ENCODE results near the gene ANKRD22.

The ANKRD22 gene

DNA sequence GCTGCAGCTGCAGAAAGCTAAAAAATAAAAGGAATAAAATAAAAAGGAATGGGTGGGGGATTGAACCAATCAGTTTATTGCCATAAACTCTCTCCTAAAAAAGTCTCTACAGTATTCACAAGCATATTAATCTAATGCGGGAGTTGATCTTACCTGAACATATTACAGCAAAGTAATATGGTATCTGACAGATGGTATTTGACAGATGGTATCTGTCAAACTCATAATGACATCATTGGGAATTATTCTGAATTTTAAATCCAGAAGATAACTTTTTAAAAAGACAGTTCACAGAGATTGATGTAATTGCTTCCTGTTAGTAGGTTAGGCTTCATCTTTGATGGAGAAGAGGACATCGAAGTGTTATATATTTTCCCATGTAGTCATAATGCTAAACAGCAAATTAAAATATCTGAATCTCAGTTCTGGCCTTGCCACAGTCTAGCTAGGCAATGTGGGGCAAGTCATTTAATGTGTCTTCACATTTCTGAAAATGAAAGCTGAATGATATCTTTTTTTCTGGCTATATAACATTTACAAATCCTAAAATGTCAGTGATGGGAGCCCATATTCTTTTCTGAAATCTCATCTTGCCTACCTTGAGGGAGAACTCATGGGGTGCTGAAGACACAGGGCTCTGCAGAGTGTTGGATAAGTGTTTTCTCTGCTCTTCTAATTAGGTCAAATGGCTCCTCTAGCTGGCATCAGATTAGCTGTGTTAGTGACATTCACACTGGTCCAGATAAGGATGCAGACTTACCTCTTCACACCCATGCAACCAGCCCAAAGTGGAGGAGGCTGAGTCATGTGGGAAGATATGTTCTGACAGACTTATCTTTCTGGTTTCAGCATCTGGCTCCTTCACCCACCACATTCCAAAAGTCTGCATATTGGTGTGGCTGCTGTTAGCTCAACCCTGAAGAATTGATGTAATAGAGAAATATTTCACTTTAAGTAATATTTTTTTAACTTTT, 51.2 kb downstream of the ANKRD22 start:
- peak; percentile 12 for DNase-seq (ENCODE audit: low spot score)

DNA sequence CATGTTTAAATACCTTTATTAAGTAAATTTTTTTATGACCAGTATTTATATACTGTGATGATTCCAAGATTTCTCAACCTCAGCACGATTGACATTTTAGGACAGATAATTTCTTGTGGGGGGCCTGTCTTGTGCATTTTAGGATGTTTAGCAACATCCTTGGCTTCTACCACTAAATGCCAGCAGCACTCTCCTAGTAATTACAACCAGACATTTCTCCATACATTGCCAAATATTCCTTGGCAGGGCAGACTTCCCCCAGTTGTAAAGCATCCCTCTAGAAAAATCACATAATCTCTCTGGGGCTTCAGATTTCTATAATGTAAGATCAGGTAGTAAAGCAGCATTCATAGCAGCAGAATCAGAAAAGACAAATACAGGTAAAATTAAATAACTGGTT, 56.9 kb downstream of the ANKRD22 start:
- no peak for DNase-seq (ENCODE audit: low spot score)

DNA sequence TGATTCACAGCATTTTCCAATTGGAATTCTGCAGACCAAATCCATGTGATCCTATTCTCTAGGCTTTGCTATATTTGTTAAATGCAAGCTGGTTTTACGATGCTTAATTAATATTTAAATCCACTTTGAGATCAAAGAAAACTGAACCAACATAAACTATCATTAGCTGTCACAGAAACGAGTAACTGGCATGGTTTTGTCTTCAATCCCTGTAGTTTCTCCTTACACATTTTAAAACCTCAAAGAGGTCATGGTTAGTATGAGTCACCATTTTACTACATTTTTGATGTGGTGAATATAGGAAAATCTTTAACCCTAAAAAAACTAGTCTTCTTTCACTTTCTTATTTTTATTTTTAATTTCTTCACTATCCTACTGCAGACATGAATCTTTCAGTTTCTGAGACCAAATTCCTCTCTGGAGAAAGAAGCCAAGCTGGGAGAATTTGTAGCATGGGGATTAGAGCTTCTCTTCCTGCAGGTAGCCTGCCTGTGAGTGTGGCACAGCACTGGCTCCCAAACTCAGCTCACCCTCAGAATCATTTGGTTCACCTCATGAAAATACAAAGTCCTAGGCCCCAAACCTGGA, 57.8 kb downstream of the ANKRD22 start:
- no peak for DNase-seq (ENCODE audit: low spot score)

DNA sequence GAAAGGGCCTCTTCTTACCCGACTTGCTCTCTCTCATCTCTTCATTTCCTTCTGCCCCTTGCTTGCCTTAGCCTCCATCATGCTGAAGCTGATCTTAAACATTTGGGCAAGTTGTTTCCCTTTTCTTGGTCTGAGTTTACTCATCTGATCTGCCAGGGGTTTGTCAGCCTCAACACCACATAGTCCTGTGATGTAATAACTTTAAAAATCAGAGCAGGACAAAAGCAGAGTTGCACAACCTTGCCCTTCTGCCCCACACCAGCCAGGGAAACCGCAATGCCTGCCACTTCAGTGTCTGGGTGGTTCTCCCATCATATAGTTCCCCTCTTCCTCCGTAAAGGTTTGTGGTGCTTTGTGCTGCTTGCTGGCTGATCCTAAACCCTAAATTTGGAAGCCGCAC, 59.0 kb downstream of the ANKRD22 start:
- DNase-seq (ENCODE audit: low spot score) = no peak

DNA sequence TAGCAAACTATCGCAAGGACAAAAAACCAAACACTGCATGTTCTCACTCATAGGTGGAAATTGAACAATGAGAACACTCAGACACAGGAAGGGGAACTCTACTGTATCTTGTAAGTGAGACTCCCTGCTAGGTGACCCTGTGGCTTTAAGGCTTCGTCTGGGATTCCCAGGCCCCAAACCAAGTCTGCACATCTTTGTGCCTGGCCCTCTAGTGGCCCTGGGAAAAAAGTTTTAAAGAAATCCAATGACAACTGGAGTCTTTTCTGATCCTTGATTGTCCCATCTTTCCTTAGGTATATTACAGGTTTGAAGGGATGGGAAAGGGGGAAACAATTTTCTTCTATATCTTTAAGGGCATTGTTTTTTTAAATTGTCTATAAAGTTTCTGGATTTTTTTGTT, 59.7 kb downstream of the ANKRD22 start:
- peak; percentile 16 for DNase-seq (ENCODE audit: low spot score)

DNA sequence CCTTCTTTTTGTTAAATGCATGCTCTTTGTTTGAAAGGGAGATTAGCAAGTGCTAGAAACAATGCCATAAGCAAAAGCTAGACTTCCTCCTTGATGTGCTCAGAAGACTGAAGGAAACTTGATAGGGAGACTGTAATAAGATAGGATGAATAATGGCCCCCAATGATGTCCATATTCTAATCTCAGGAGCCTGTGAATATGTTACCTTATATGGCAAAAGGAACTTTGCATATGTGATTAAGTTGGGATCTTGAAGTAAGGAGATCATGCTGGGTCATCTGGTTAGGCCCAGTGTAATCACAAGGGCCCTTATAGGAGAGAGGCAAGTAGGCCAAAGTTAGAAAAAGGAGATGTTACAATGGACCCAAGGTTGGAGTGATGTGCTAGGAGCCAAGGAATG, 62.7 kb downstream of the ANKRD22 start:
- no peak for DNase-seq (ENCODE audit: low spot score)

DNA sequence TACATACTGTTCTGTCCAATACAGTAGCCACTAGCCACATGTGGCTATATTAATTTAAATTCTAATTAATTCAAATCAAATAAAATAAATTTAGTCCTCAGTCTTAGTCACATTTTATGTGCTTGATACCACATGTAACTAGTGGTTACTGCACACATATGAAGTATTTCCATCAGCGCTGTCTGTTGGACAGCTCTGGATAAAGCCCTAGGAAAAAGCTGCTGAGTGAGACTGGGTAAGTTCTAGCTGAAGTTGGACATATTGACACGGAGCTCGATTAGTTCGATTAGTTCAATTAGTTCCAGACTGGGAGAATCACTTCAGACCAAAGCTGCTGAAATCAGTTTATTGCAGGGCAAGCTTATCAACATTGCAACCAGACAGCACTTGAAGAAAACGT, 64.2 kb downstream of the ANKRD22 start:
- DNase-seq (ENCODE audit: low spot score) = no peak

DNA sequence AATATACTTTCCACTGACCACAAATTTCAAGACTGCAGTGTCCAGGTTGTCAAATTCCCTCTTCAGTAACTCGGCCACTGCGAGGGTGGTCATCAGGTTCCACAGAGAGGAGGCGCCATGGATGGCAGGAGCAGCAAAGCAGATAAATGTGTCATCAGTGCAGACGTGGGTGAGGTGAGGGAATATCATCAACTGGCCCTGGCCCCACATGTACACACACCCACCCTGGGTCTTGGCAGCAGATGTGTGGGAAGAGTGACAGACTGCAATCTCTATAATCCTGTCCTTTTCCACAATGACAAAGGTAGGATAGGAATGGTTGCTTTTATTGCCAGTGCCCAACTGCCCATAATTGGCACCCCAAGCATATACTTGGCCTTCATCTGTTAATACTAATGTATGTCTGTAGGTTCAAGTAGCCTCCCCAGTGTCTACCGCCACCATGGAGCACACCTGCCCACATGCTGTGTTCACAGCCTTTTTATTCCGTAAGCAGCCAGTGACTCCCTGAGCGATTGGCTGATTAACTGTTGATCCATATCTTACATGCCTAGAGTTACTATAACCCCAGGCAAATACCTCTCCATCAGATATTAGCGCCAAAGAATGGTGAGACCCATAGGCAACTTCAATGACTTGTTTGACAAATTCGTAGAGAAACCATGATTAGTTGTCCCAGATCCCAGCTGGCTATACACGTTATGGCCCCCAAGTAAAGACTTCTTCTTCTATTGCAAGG, 65.4 kb downstream of the ANKRD22 start:
- no peak for DNase-seq (ENCODE audit: low spot score)

DNA sequence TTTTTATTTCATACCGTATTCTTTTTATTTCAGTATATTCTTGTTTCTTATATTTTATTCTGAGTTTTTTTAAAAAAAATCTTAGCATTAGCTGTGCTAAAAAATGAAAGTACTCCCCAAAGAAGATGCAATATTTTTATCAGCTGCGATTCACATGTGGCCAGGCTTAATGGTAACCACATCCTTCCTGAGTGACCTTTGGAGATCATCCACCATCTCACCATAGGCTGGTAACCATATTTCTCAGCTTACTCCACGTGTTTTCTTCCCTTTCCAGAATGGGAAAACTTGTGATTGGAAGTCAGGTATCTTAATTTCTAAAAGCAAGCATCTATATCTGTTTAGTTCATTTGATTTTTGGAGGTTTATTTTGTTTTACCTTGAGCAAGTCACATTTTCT, 67.9 kb downstream of the ANKRD22 start:
- no peak for DNase-seq (ENCODE audit: low spot score)

DNA sequence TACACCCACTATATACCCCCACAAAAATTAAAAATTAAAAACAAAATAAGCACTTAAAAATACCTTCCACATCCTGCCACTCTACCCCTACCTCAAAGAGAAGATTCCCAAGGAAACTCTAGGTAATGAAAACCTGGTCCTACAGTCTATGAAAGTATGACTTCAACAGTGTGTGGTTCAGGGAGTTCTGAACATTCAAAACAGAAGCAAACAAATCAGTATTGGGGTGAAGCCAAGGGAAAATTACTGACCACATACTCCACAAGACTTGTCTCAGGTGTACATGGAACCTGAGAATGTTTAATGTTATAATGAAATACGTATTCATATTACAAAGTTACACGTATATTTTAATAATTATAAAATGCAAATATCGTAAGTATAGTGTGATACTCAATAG, 69.4 kb downstream of the ANKRD22 start:
- no peak for DNase-seq (ENCODE audit: low spot score)

DNA sequence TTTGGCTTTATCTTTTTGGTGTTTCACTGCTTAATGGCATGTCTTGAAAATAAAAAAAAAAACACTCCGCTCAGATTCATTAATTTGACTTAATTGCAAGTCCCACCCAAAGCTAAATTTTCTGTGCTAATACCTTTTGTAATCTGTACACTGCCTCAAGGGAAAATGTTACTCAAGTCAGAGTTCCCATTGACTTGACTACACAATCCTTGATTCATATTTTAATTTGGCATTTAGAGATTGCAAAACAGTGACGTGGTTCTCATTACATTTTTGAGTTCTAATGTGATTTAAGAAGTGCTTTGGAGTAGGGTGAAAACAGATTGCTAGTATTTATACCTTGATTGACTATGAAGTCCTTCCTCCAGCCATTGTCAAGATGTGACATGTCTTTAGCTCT, 70.4 kb downstream of the ANKRD22 start:
- no peak for DNase-seq (ENCODE audit: low spot score)
